Stimulated activated CD4-positive, alpha-beta T cell treated with anti-CD3 and anti-CD28 coated beads, Interleukin-2, amount 100 ng/mL, for 4 hours (primary cell): ENCODE data around the gene ACAA2.

Experiments used
- DNase-seq: peaks from one replicate; pipeline ENCODE4 v3.0.0-alpha.2; 2020; ENCODE audit warnings: low read depth

ACAA2 gene, protein sequence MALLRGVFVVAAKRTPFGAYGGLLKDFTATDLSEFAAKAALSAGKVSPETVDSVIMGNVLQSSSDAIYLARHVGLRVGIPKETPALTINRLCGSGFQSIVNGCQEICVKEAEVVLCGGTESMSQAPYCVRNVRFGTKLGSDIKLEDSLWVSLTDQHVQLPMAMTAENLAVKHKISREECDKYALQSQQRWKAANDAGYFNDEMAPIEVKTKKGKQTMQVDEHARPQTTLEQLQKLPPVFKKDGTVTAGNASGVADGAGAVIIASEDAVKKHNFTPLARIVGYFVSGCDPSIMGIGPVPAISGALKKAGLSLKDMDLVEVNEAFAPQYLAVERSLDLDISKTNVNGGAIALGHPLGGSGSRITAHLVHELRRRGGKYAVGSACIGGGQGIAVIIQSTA

DNA sequence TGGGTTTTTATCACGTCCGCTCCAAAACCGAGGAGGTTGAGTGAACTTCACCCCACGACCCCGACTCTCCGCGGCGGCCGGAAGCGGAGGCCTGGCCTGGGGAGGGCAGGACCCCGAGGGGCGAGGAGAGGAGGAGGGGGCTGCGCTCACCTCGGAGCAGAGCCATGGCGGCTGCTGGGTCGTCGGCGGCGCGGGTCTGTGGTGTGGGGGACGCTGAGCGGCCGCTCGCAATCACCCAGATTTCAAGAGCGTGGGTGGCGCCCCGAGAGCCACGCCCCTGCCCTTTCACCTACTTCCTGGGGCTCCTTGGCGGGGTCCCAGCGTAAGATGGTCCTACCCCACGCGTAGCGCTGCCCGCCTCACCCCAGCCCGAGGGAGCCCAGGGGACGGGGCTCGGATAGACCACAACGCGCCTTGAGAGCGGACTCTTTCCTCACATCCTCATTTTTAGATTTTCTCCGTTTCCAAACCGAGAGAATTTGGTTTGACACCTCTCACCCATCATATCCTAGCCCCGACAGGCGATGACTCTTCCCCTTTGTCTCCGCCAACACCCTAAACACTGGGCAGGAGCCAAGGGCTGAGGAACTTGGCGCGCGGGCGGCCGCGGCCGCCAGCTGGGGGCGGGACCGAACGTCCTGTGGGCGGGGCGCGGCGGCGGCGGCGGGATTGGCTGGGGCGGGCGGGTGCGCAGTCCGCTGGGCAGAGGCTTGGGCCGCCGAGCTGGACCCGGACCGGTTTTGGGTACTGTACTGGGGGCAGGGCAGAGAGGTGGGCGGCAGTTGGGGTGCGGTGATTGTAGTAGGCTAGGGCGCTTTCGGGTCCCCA lies at the start of gene ACAA2:
Gene ACAA2 (minus strand): TSS at position 215 of the 828 bp plus-strand sequence. CDS start 49 bp downstream, at position 166.
- DNase-seq = peak; percentile 64

DNA sequence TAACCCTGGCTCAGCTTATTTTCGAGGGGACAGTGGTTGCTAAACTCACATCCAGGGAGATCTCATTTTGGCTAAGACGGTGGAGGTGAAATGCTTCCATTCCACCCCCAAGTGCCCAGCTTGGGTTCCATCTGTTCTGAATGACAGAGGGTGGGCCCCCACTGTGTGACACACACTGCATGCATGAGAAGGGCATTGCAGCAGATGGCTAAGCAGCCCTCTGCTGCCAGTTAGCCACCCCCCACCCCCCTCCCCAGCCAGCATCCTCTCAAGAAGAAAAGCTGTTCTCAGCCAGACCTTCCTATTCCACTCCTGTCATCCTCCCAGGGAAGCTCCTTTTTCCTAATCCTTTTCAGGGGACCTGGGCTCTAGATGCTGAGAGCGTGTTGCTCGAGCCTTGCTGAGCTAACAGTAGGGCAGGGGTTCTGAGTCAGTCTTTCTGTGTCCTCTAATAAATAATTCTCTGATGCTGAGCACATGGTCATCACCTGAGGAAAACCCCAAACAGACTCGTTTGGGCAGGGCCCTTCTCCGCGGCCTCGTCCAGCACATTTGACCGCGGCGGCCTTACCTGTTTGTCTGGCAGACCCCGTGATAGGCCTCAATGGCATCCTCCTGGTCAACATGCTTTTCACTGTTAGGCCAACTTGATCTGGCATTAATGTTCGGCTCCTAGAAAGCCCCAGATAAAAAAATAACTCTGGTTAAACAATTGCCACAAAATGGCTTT lies 49.5 kb upstream of the ACAA2 start:
- DNase-seq = no peak

DNA sequence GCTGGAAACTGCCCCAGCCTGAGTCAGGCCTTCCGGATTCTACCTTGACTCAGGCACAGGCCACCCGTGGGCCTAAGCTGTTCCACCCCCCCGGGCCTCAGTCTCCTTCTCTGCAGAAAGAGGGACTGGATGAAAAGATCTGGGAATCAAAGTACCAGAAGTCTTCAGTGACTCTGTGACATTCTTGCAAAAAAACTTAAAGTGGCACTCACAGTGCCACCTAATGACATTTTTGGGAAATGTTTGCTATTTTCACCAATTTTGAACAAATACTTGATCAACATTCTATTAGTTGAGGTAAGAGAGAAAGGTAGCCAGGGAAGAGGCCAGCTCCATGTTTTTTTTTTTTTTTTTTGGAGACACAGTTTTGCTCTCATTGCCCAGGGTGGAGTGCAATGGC lies 48.3 kb upstream of the ACAA2 start:
- DNase-seq = no peak

DNA sequence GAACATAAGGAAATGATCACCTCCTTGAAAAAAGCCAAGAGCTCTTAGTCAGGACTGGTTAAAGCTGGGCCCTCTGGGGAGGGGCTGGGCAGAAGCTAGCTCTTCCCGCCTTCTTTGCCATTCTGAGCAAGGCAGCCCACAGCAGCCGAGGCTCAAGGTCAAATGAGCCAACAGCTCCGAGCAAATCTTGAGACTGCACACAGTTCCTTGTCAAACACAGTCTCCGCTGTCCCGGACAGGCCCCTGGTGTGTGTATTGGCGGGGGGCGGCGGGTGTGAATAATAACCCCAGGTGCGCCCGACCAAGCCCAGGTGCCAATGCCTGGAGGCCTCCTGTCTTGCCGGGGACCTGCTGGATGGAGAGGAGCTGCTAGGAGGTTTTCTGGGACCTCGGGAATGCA lies 46.4 kb upstream of the ACAA2 start:
- DNase-seq = no peak

DNA sequence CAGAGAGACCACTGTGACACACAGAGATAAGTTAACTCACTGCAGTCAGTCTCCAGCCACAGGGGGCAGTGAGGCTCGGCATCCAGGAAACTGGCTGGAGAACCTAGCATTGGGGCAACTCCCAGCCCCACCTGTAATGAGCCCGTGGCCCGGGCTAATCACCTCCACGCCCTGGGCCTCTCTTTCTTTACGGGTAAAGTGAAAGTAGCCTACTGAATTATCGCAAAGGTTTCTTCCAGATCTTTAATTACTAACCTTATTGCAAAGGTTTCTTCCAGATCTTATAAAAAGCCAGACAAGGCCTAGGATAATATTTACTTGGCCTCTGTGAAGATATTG lies 45.7 kb upstream of the ACAA2 start:
- no peak for DNase-seq

DNA sequence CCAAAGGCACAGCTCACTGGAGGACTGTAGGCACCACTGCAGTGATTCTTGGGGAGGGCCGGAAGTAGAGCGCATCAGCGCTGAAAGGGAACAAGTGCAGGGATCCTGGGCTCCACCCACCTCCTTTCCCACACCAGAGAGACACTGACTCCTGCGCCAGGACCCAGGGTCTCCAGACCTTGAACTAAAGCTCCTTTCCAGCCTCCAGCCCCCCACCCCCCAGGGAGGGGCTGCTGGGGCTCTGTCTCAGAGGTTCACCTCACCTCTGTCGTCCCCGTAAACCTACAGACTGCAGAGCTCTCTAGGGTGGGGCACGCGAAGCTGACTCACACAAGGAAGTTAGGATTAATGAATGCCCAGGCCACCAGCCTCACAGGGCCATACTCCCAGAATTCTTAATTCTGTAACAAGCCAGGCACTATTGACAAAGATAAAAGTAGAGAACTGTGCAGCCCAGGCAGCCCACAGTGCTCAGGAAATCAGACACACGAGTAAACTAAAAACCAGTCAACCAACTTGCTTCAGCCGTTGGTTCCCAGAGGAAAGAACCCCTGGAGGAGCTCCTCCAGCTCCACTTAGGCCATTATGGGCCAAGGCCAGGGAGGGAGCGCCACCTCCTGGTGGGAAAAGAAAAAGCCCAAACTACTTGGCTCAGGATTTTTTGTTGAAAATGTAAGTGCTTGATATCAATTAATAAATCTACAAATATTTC lies 45.1 kb upstream of the ACAA2 start:
- peak; percentile 10 for DNase-seq

DNA sequence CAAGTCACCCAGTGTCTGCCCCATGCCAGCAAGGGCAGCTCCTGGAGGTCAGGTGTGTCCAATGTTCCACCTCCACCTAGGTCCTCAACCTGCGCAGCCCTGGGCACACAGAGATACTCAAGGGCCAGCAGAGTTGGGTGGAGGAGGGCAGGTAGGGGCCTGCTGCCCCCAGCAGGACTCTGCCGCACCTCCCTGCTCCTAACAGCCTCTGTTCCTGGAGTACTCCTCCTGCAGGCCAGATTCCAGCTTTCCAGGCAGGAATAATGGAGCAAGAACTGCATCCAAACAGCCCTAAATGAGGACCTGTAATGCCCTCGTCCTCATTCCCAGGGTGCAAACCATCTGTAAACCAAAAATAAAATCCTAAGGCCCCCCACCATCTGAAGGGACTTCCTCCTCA lies 44.4 kb upstream of the ACAA2 start:
- no peak for DNase-seq

DNA sequence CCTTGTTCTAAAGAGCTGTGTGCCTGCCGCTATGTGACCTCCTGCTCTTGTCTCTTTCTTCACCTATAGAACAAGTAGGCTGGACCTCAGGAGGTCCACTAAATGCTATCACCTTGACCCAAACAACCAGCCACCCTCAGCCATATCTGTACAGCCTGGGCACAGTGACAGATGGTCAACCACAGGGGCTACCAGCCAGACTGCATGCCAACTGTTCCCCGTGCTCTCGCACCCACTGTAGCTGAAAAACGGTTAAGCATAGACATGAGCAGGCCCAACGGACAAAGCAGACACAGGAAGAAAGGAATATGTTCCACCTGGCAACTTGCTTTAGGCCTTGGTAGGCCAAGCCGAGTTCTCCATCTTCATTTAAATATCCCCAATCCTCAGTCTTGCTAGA lies 43.2 kb upstream of the ACAA2 start:
- no peak for DNase-seq

DNA sequence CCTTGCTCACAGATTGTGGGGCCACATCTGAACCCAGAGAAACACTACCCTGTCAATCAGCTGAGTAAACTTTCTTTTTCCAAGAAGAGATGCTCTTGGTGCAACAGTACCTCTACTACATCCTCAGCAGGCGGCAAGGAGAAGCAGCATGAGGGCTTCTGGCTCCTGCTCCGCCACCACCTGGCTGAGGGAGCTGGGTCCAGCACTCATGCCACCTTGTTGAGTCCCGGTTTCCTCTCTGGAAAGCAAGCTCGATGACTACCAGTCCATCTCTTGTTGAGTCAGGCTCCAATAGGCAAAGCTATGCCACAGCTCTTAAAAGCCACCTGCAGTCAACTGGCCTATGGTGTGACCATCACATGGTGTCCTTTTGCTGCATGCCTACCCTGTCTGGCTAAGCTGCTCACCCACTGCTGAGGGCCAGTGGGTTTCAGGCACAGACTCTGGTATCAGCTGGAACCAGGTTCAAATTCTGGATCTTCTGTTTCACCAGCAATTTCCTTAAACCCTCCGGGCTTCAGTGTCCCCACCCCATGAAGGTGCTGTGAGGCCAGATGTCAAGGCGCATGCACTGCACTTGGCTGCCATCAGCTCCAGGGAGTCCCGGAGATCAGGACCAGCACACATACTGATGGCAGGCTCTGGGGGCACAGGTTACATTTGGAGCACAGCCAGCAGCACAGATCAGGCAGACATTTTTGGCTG lies 42.5 kb upstream of the ACAA2 start:
- DNase-seq = no peak

DNA sequence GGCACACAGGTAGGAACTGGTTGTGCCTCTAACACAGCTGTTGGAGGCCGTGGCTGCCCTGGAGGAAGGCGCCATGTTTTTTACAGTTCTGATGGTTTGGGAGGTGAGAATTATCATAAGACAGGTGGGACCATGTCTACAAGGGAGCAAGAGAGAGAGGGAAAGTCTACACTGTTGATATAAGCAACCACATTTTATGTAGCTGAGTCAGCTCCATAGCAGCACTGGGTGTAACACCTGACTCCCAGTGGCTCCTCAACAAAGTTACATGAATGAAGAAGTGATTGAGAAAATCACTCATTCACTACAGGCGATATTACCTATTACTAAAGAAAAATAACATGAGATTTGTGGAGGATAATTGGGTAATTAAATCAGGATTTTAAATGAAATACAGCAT lies 41.3 kb upstream of the ACAA2 start:
- DNase-seq = no peak

DNA sequence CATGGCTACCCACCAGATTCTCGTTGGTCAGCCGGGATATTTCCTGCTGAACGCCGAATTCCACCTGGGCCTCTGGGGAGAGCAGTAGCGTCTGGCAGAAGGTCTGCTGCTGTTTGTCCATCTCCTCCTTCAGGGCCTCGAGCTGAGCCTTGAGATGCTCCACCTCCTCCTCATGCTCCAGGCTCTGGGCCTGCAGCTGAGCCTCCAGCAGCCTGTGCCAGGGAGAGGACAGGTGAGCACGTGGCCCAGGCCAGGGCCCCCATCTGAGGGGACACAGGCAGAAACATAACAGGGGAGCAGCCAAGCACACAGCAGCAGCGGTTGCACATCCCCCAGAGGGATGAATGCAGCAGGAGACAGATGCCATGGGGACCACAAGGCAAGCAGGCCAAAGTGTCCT lies 40.1 kb upstream of the ACAA2 start:
- no peak for DNase-seq

DNA sequence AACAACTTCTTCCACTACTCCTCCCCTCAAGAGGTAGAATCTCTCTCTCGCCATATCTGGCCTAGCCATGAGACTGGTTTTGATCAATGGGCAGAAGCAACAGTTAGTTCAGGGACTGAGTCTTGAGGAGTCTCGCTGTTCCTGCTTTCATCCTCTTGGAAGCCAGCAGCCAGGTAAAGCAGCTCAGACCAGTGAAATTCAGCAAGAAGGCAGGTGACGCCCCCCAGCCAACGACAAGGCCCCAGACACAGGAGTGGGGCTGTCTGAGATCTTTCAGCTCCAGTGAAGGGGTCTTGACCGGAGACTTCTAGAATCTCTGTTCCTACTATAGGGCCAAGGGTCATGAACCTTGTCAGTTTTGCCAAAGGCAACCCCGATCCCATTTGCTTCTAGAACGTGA lies 39.7 kb upstream of the ACAA2 start:
- no peak for DNase-seq

DNA sequence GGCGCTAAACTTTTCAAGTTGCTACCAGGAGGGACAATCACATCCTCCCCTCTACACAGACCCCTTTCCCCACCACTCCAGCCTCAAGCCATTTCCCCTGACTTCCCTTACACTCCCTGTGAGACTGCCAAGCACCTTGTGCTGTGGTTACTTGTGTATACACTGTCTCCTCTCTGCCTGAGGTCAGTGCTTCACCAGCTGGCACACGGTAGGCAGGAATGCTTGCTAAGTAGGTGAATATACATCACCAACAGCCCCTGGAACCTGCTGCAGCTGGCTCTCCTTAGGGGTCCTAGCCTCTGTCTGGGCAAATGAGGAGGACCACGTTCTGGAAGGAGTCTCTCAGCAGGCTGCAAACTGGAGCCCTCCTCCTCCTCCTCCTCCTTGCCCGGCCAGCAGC lies 38.3 kb upstream of the ACAA2 start:
- DNase-seq = no peak

DNA sequence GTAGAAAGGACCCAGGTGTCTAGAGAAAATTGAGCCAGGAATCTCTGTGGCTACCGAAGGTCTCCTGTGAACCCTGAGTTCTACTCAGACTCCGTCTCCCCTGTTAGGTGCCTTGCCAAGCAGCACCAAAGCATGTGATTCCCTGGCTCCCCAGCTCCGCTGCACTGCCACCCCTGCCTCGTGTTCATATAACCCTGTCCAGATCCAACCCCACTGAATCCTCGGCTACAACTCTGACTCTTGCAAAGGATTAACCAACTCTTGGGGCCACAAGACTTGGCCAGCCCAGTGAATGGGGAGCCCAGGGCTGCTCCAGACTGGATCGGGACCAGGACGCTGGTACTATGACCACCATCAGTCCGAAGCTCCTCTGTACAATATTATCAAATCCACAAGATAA lies 37.3 kb upstream of the ACAA2 start:
- DNase-seq = no peak

DNA sequence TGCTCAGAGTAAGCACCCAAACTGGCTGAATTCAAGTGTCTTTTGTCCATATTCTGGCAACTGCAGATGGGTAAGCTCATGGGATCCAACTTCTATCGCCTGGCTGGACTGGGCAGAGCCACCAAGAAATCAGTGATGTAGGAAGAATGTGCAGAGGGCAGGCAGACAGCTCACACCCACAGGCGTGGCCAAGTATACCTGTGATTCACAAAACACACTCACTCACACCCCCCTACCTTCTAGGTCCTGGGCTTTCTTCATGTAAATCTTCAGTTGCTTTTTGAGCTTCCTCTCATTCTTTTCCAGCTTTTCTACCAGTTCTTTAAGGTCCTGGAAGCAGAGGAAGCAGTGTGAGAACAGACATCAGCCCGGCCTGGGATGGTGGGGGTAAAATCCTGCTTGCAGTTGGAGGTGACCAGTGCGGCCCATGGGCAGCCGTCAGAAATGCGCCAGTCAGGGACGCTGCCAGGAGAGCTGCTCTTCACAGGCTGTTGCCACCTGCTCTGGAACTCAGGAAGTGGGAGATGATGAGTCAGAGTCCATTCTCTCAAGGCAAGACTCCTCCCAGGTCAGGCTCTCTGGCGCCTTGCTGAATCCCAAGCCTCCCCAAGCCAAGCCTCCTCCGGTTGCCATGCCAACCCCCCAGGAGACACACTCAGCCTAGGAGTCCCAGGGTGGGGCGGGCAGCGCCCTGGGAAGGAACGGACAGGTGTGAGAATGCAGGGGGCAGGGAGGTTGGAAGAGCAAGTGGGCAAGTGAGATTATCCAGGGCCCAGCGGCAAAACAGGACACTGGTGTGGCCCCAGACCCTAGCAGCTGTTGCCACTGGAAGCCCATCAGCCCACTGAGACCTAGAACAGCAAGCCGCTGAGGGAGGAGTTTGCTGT lies 36.2 kb upstream of the ACAA2 start:
- no peak for DNase-seq

DNA sequence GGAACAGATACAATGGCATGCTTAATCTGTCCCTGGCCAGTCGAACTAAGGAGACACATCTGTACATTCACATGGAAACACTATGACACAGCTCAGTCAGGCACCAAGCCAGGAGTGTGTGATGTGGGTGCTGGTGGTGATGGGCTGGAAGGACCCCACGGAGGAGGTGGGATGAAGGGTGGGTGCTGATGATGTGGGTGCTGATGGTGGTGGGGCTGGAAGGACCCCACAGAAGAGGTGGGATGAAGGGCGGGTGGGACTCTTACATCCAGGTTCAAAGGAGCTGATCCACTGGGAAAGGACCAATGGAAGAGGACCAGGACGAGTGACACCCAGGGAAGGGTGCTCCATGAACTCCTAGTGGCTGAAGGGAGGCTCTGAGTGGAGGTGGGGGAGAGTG lies 34.8 kb upstream of the ACAA2 start:
- no peak for DNase-seq

DNA sequence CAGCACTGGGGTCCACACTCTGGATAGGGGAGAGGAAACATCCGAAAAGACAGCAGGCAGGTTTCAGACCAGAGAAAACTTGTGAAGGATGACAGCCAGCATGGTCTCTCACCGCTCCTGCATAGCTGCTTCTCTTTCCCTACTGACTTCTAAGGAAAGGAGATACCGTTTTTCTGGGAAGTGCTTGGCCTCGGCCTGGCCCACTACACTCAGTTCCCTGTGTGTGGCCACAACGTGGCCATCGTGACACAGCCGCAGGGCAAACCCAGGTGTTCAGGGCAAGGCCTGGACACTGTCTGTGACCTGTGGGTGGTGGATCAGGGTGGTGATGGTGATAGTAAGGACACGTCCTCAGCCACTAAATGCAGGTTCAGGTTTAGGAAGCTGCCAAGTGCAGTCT lies 34.2 kb upstream of the ACAA2 start:
- DNase-seq = no peak

DNA sequence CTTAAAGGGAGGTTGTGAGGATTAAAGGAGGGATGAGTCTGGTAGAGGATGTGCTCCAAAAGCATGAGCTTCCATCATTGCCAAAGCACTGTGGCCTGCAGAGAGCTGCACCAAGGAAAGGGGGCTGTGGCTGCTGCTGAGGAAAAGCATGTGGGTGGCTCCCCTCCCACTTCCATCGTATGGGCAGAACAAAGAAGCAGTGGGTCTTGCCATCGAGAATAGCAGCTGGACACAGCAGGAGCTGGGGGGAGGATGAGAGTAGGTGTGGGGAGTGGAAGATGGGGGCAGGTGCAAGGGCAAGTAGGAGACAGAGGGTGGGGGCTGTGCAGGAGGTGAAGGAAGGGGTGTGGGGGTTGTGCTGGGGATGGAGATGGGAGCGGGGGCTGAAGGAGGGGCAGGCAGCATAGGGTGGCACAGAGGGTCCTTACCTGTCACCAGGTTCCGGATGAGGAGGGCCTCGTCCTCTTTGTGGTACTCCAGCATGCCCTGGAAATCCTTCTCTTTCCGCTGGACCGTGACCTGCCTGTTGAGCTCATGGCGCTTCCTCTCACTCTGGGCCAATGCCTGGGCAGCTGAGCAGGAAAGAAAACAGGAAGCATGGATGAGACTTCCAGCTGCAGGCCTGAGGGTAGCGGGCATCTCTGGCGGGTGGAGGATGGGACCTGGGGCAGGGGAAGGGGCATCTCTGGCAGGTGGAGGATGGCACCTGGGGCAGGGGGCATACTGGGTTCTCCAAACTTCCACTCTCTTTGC lies 33.6 kb upstream of the ACAA2 start:
- DNase-seq = no peak

DNA sequence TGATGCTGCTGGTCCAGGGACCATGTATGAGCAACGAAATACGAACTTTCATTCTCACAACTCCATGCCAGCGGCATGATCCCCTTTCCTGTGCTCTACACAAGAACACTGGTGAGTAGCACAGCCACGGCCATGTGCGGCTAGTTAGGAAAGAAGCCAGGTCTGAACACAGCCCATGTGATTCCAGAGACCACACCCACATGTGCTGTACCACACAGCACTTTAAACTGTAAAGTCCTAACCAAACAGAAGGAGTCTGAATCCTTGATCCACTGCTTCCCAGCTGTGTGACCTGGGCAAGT lies 33.0 kb upstream of the ACAA2 start:
- DNase-seq = no peak
